Sigmoid colon (tissue), 4 donors: ENCODE measurements around the gene SEC14L5.

Source experiments
- EP300 ChIP-seq, 4 donors: sonication (generic); formaldehyde crosslinking; IDR thresholded peaks; one replicate each; pipeline ENCODE4 v1.6.1; 2017; ENCODE audit warnings: antibody characterized with exemption in 4 of 4
- POLR2A ChIP-seq, 2 donors: fragments of 450-650 bp; IDR thresholded peaks; one replicate each; pipeline ENCODE4 v1.6.1; 2016; ENCODE audit warnings: antibody characterized with exemption in 2 of 2, mild to moderate bottlenecking in 2 of 2, moderate library complexity in 2 of 2
- TF ChIP-seq, protein P1 (sequence below), 4 experiments: fragments of 450-650 bp in 3 of 4; fragments of 200-600 bp in 1 of 4; IDR thresholded peaks; one replicate each; pipeline ENCODE4 v1.5.1; 2016 to 2019; ENCODE audit warnings: antibody characterized with exemption in 4 of 4, mild to moderate bottlenecking in 3 of 4, moderate library complexity in 2 of 4

DNA sequence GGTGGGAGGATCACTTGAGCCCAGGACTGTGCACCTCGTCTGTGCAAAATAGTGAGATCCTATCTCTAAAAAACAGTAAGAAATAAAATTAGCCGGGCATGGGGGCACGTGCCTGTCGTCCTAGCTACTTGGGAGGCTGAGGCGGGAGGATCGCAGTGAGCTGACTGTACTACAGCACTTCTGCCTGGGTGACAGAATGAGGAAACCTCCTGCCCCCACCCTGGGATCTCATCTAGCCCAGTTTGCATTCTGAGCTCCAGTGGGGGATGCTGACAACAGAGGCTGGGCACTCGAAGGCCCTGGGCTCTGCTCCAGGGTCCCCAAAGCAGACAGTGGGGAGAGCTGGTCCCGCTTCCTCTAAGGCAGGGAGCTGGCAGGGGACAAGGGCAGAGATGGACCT, 68.5 kb downstream of the SEC14L5 start:
- TF ChIP-seq, protein P1, sequence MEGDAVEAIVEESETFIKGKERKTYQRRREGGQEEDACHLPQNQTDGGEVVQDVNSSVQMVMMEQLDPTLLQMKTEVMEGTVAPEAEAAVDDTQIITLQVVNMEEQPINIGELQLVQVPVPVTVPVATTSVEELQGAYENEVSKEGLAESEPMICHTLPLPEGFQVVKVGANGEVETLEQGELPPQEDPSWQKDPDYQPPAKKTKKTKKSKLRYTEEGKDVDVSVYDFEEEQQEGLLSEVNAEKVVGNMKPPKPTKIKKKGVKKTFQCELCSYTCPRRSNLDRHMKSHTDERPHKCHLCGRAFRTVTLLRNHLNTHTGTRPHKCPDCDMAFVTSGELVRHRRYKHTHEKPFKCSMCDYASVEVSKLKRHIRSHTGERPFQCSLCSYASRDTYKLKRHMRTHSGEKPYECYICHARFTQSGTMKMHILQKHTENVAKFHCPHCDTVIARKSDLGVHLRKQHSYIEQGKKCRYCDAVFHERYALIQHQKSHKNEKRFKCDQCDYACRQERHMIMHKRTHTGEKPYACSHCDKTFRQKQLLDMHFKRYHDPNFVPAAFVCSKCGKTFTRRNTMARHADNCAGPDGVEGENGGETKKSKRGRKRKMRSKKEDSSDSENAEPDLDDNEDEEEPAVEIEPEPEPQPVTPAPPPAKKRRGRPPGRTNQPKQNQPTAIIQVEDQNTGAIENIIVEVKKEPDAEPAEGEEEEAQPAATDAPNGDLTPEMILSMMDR (IDR thresholded peaks at IDR 0.05): no peak
- TF ChIP-seq EP300 (IDR thresholded peaks at IDR 0.05): no peak
- TF ChIP-seq POLR2A (IDR thresholded peaks at IDR 0.05): no peak
